Liver (tissue), 9 donors: ENCODE results near the gene FAT1. TPM values are rescaled to one million over a fixed set of nuclear protein-coding genes. Genes with fewer than 3 reads are reported as not detected.

Experiments used
- DNase-seq: peaks from one replicate; pipeline ENCODE4 v3.0.0-alpha.2; 2017; ENCODE audit warnings: low spot score
- H3K27ac ChIP-seq, 2 donors: one replicate each; pipeline ENCODE4 v1.7.0; 2013; ENCODE audit warnings: inconsistent platforms in 2 of 2, low read length in 2 of 2, control low read depth in 1 of 2, low read depth in 1 of 2, mild to moderate bottlenecking in 1 of 2
- H3K27me3 ChIP-seq, 4 donors: one replicate each; pipeline versions ENCODE4 v1.6.1 to v1.7.0; 2013; ENCODE audit warnings: low read length in 3 of 4, inconsistent platforms in 1 of 4, mild to moderate bottlenecking in 1 of 4, moderate library complexity in 1 of 4; ENCODE audit not compliant: control insufficient read depth in 4 of 4, insufficient read depth in 4 of 4
- H3K36me3 ChIP-seq, 4 donors: one replicate each; pipeline versions ENCODE4 v1.6.1 to v1.7.0; 2013; ENCODE audit warnings: low read length in 3 of 4, mild to moderate bottlenecking in 3 of 4, low read depth in 1 of 4, moderate library complexity in 1 of 4; ENCODE audit not compliant: control insufficient read depth in 4 of 4, insufficient read depth in 3 of 4
- H3K4me1 ChIP-seq, 4 donors: one replicate each; pipeline versions ENCODE4 v1.6.1 to v1.7.0; 2013; ENCODE audit warnings: low read length in 3 of 4, mild to moderate bottlenecking in 3 of 4, moderate library complexity in 1 of 4; ENCODE audit not compliant: control insufficient read depth in 4 of 4, insufficient read depth in 4 of 4
- H3K4me3 ChIP-seq, 3 donors: one replicate each; pipeline versions ENCODE4 v1.6.1 to v1.7.0; 2013; ENCODE audit warnings: low read length in 3 of 3, control low read depth in 1 of 3, low read depth in 1 of 3, mild to moderate bottlenecking in 1 of 3
- H3K9ac ChIP-seq, 2 donors: one replicate each; pipeline ENCODE4 v1.7.0; 2013; ENCODE audit warnings: low read length in 2 of 2, mild to moderate bottlenecking in 2 of 2, moderate library complexity in 2 of 2, control low read depth in 1 of 2, low read depth in 1 of 2
- H3K9me3 ChIP-seq, 4 donors: one replicate each; pipeline versions ENCODE4 v1.6.1 to v1.7.0; 2013; ENCODE audit warnings: low read length in 3 of 4; ENCODE audit not compliant: control insufficient read depth in 4 of 4
- FOXA1 ChIP-seq: IDR thresholded peaks from 2 replicates; pipeline ENCODE4 v1.6.1; 2016; ENCODE audit warnings: antibody characterized with exemption
- FOXA2 ChIP-seq: IDR thresholded peaks from 2 replicates; pipeline ENCODE4 v1.6.1; 2016; ENCODE audit warnings: antibody characterized with exemption
- GABPA ChIP-seq, 2 donors: IDR thresholded peaks in 1 of 2; conservative IDR thresholded peaks in 1 of 2; 2 replicates each; pipeline ENCODE4 v1.6.1; 2016; ENCODE audit warnings: antibody characterized with exemption in 2 of 2, mild to moderate bottlenecking in 1 of 2, moderate library complexity in 1 of 2
- HNF4A ChIP-seq, 2 donors: conservative IDR thresholded peaks; 2 replicates each; pipeline ENCODE4 v1.6.1; 2016; ENCODE audit warnings: antibody characterized with exemption in 2 of 2, mild to moderate bottlenecking in 2 of 2
- HNF4G ChIP-seq: IDR thresholded peaks from 2 replicates; pipeline ENCODE4 v1.6.1; 2016; ENCODE audit warnings: antibody characterized with exemption
- JUND ChIP-seq, 2 donors: IDR thresholded peaks; 2 replicates each; pipeline ENCODE4 v1.6.1; 2016; ENCODE audit warnings: antibody characterized with exemption in 2 of 2
- NR2F2 ChIP-seq: IDR thresholded peaks from 2 replicates; pipeline ENCODE4 v1.6.1; 2016; ENCODE audit warnings: antibody characterized with exemption
- SP1 ChIP-seq: IDR thresholded peaks from 2 replicates; pipeline ENCODE4 v1.6.1; 2018; ENCODE audit warnings: antibody characterized with exemption, mild to moderate bottlenecking
- TAF1 ChIP-seq: conservative IDR thresholded peaks from 2 replicates; pipeline ENCODE4 v1.6.1; 2016; ENCODE audit warnings: antibody characterized with exemption, mild to moderate bottlenecking
- YY1 ChIP-seq: IDR thresholded peaks from 2 replicates; pipeline ENCODE4 v1.6.1; 2016; ENCODE audit warnings: antibody characterized with exemption, mild to moderate bottlenecking
- WGBS: extraction: QIAGEN DNeasy Blood & Tissue Kit; methylation state at CpG from one replicate; pipeline ENCODE4 v1.1.7; 2013; 5-methylcytosine and 5-hydroxymethylcytosine counted together
- polyA plus RNA-seq, 2 donors: library from polyadenylated mRNA; stranded (reverse) in 1 of 2; unstranded in 1 of 2; fragments of 200-250 nt in 1 of 2; fragments of >200 nt in 1 of 2; fragmentation: Nextera tagmentation in 1 of 2; extraction: Ambion mirVana in 1 of 2; gene quantifications; one replicate each; pipeline versions ENCODE4 v1.2.1 to v1.2.3, GENCODE V29; 2013 to 2015
- total RNA-seq, 2 donors: library from RNA; depleted of rRNA; stranded (reverse); fragments of >200 nt; gene quantifications; one replicate each; pipeline ENCODE4 v1.2.3, GENCODE V29; 2014
- TF ChIP-seq, protein P1 (sequence below): IDR thresholded peaks from 2 replicates; pipeline ENCODE4 v1.6.1; 2016; ENCODE audit warnings: antibody characterized with exemption, mild to moderate bottlenecking
- TF ChIP-seq, protein P2 (sequence below): IDR thresholded peaks from 2 replicates; pipeline ENCODE4 v1.6.1; 2016; ENCODE audit warnings: antibody characterized with exemption
- donor health status: healthy.
- donor health status: healthy.
- donor health status: healthy.
- donor health status: healthy.
- donor health status: healthy.

FAT1 gene
- total and polyA plus RNA-seq, 4 donors, result 10.0 to 48.0 (median 30.0) TPM

DNA sequence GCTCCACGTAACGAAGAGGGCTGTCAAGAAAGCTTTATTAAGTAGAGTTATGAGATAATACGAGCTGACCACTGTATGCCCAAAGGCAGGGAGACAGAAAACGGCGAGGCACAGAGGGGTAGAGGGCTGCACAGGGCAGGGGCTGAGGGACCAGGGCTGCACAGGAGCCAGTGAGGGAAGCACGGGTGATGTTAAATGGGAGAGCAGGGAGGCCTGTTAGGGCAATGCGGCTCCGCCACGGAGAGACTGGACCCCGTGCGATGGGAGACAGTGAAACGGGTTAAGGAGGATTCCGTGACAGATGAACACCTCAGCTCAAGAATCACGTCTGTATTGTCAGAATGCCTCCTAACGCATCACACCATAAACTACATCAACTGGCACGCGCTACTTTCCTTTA, 25.1 kb downstream of the FAT1 start:
- 93% methylated on average over 17 of the region's 17 CpGs for WGBS
- Histone ChIP-seq H3K27ac (no peak overlapping the region), H3K9me3 (no peaks in the 10 kb centered on the region), H3K36me3 (no peaks in the 10 kb centered on the region), H3K27me3 (no peaks in the 10 kb centered on the region), H3K9ac (no peak overlapping the region), H3K4me3 (no peak overlapping the region), H3K4me1 (no peaks in the 10 kb centered on the region)
- no peak for TF ChIP-seq GABPA (IDR thresholded peaks at IDR 0.05 in 1 of 2, conservative IDR thresholded peaks at IDR 0.05 in 1 of 2)
- no peak for DNase-seq

DNA sequence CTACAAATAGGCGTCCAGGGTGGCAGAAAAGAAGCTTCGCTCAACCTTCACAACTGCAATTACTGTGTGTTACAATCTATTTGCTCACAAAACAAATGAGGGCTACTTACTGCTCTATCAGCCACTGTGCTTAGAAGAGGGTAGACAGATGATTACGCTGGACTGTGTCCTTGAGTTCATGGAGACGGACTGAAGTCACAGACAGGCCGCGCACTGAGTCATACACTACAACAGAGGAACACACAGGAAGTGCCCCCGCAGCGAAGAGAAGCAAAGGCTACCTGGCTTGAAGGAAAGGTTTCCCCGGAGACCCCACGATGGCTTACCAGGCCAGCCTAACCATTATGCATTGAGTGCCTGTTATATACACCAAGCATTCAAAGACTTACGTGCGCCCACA, 25.6 kb downstream of the FAT1 start:
- no peak overlapping the region for H3K27ac ChIP-seq
- H3K27me3 ChIP-seq, result no peaks in the 10 kb centered on the region
- no peaks in the 10 kb centered on the region for H3K9me3 ChIP-seq
- DNase-seq, result no peak
- no peaks in the 10 kb centered on the region for H3K36me3 ChIP-seq
- TF ChIP-seq HNF4G (no peak), TAF1 (no peak), NR2F2 (no peak), JUND (IDR thresholded peaks at IDR 0.05) (no peak), FOXA1 (no peak), HNF4A (conservative IDR thresholded peaks at IDR 0.05) (no peak), FOXA2 (no peak), GABPA (IDR thresholded peaks at IDR 0.05 in 1 of 2, conservative IDR thresholded peaks at IDR 0.05 in 1 of 2) (no peak), YY1 (no peak)
- TF ChIP-seq, protein P1, sequence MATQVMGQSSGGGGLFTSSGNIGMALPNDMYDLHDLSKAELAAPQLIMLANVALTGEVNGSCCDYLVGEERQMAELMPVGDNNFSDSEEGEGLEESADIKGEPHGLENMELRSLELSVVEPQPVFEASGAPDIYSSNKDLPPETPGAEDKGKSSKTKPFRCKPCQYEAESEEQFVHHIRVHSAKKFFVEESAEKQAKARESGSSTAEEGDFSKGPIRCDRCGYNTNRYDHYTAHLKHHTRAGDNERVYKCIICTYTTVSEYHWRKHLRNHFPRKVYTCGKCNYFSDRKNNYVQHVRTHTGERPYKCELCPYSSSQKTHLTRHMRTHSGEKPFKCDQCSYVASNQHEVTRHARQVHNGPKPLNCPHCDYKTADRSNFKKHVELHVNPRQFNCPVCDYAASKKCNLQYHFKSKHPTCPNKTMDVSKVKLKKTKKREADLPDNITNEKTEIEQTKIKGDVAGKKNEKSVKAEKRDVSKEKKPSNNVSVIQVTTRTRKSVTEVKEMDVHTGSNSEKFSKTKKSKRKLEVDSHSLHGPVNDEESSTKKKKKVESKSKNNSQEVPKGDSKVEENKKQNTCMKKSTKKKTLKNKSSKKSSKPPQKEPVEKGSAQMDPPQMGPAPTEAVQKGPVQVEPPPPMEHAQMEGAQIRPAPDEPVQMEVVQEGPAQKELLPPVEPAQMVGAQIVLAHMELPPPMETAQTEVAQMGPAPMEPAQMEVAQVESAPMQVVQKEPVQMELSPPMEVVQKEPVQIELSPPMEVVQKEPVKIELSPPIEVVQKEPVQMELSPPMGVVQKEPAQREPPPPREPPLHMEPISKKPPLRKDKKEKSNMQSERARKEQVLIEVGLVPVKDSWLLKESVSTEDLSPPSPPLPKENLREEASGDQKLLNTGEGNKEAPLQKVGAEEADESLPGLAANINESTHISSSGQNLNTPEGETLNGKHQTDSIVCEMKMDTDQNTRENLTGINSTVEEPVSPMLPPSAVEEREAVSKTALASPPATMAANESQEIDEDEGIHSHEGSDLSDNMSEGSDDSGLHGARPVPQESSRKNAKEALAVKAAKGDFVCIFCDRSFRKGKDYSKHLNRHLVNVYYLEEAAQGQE, result no peak
- TF ChIP-seq, protein P2, sequence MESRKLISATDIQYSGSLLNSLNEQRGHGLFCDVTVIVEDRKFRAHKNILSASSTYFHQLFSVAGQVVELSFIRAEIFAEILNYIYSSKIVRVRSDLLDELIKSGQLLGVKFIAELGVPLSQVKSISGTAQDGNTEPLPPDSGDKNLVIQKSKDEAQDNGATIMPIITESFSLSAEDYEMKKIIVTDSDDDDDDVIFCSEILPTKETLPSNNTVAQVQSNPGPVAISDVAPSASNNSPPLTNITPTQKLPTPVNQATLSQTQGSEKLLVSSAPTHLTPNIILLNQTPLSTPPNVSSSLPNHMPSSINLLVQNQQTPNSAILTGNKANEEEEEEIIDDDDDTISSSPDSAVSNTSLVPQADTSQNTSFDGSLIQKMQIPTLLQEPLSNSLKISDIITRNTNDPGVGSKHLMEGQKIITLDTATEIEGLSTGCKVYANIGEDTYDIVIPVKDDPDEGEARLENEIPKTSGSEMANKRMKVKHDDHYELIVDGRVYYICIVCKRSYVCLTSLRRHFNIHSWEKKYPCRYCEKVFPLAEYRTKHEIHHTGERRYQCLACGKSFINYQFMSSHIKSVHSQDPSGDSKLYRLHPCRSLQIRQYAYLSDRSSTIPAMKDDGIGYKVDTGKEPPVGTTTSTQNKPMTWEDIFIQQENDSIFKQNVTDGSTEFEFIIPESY, result no peak
- no peak overlapping the region for H3K4me3 ChIP-seq
- no peak overlapping the region for H3K9ac ChIP-seq
- 82% methylated on average over 12 of the region's 12 CpGs for WGBS
- no peaks in the 10 kb centered on the region for H3K4me1 ChIP-seq

DNA sequence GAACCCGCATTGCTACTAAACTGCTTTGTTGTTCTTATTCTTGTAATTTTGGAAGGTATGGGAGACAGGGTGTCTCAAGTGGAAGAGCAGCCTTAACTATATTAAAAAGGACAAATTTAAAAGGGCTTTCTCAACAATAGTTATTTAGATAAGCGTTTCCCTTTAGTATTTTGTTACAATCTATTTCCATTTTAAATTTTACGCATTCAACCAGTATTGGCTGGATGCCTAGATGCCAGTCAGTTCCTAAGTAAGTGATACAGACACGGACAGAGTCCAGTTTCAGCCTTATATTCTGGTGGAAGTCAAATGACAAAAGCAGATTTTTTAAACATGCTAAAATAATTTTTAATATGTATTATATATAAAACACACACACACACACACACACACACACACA, 28.3 kb downstream of the FAT1 start:
- Histone ChIP-seq H3K4me1 (no peaks in the 10 kb centered on the region), H3K27me3 (no peaks in the 10 kb centered on the region), H3K4me3 (no peak overlapping the region), H3K27ac (no peak overlapping the region), H3K9ac (no peak overlapping the region), H3K9me3 (no peaks in the 10 kb centered on the region), H3K36me3 (no peaks in the 10 kb centered on the region)
- 89% methylated on average over 4 of the region's 4 CpGs for WGBS
- no peak for TF ChIP-seq JUND (IDR thresholded peaks at IDR 0.05)
- no peak for TF ChIP-seq GABPA (IDR thresholded peaks at IDR 0.05 in 1 of 2, conservative IDR thresholded peaks at IDR 0.05 in 1 of 2)
- no peak for TF ChIP-seq SP1
- DNase-seq, result no peak
